Measurements from ENCODE around the gene APAF1.

GRCh38 chr12:98653866-98654493 is 8.9 kb downstream of the APAF1 start:
- TF ChIP-seq, protein P1, sequence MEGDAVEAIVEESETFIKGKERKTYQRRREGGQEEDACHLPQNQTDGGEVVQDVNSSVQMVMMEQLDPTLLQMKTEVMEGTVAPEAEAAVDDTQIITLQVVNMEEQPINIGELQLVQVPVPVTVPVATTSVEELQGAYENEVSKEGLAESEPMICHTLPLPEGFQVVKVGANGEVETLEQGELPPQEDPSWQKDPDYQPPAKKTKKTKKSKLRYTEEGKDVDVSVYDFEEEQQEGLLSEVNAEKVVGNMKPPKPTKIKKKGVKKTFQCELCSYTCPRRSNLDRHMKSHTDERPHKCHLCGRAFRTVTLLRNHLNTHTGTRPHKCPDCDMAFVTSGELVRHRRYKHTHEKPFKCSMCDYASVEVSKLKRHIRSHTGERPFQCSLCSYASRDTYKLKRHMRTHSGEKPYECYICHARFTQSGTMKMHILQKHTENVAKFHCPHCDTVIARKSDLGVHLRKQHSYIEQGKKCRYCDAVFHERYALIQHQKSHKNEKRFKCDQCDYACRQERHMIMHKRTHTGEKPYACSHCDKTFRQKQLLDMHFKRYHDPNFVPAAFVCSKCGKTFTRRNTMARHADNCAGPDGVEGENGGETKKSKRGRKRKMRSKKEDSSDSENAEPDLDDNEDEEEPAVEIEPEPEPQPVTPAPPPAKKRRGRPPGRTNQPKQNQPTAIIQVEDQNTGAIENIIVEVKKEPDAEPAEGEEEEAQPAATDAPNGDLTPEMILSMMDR (IDR thresholded peaks at IDR 0.05) = peak; percentile 32 to 67 (median 54)
- TF ChIP-seq EP300 (IDR thresholded peaks at IDR 0.05) = no peak

All from gastroesophageal sphincter (tissue), 3 donors.